Body of pancreas (tissue), 4 donors: ENCODE data around the gene THOP1.

Experiments used
- CTCF ChIP-seq, 7 experiments: fragments of 450-650 bp in 4 of 7; fragments of 200-600 bp in 3 of 7; sonication (generic) in 3 of 7; IDR thresholded peaks; one replicate each; pipeline ENCODE4 v1.5.1; 2016 to 2019; ENCODE audit warnings: antibody characterized with exemption in 7 of 7
- POLR2A ChIP-seq, 3 donors: fragments of 450-650 bp; IDR thresholded peaks; one replicate each; pipeline ENCODE4 v1.6.1; 2016; ENCODE audit warnings: antibody characterized with exemption in 3 of 3, mild to moderate bottlenecking in 2 of 3

GRCh38 chr19:2796659-2797266 lies 11.5 kb downstream of the THOP1 start:
- TF ChIP-seq CTCF (IDR thresholded peaks at IDR 0.05) = no peak
- no peak for TF ChIP-seq POLR2A (IDR thresholded peaks at IDR 0.05)
